ENCODE measurements around the gene RAB11A. TPM values are rescaled to one million over a fixed set of nuclear protein-coding genes. Genes with fewer than 3 reads are reported as not detected.

RAB11A gene
- total and polyA plus RNA-seq, 2 of the 13 experiments (the other 11 are each of a cell fraction or from before 2014, with no cell fraction given): 161 to 162 TPM

- TF ChIP-seq ZNF12 (CRISPR knock-in tag; IDR thresholded peaks at IDR 0.05) (no peak), NFIC (IDR thresholded peaks at IDR 0.05; ENCODE audit: low read length) (peak; percentile 44; the same call in 1 of the 2 replicates), HDAC6 (IDR thresholded peaks at IDR 0.05; ENCODE audit: low read depth, low read length) (no peak), CHD2 (IDR thresholded peaks at IDR 0.05; ENCODE audit: low read depth, low read length) (peak; percentile 63; the same call in 1 of the 2 replicates), NCOR1 (IDR thresholded peaks at IDR 0.05; ENCODE audit: borderline replicate concordance, low read length) (peak; percentile 74; the same call in 1 of the 2 replicates), SNRNP70 (IDR thresholded peaks at IDR 0.05; ENCODE audit: low read depth, low read length) (no peak), THAP8 (CRISPR knock-in tag; IDR thresholded peaks at IDR 0.05; ENCODE audit: borderline replicate concordance) (no peak), ZNF460 (CRISPR knock-in tag; IDR thresholded peaks at IDR 0.05; ENCODE audit: borderline replicate concordance) (no peak), ZNF556 (CRISPR knock-in tag; IDR thresholded peaks at IDR 0.05; ENCODE audit: borderline replicate concordance) (peak; percentile 24; the same call in 1 of the 2 replicates), ZBTB38 (CRISPR knock-in tag; IDR thresholded peaks at IDR 0.05) (peak; percentile 73), MEIS1 (CRISPR knock-in tag; IDR thresholded peaks at IDR 0.05; ENCODE audit: borderline replicate concordance) (peak; percentile 15; the same call in 1 of the 2 replicates), ZNF83 (CRISPR knock-in tag; IDR thresholded peaks at IDR 0.05; ENCODE audit: borderline replicate concordance) (peak; percentile 64; the same call in 1 of the 2 replicates), MTA1 (CRISPR knock-in tag; IDR thresholded peaks at IDR 0.05; ENCODE audit: borderline replicate concordance) (no peak), KDM1A (CRISPR knock-in tag; IDR thresholded peaks at IDR 0.05) (no peak), ZBTB7B (CRISPR knock-in tag; IDR thresholded peaks at IDR 0.05) (peak; percentile 84), ZNF678 (CRISPR knock-in tag; IDR thresholded peaks at IDR 0.05) (no peak), ZNF788 (CRISPR knock-in tag; IDR thresholded peaks at IDR 0.05; ENCODE audit: borderline replicate concordance) (peak; percentile 82), GFI1 (CRISPR knock-in tag; IDR thresholded peaks at IDR 0.05; ENCODE audit: borderline replicate concordance) (peak; percentile 80), MBNL3 (CRISPR knock-in tag; conservative IDR thresholded peaks at IDR 0.05) (no peak), CENPBD1 (CRISPR knock-in tag; IDR thresholded peaks at IDR 0.05; ENCODE audit: borderline replicate concordance, low read depth) (no peak), ZSCAN9 (CRISPR knock-in tag; IDR thresholded peaks at IDR 0.05; ENCODE audit: borderline replicate concordance) (peak; percentile 59; the same call in 1 of the 2 replicates), ZNF230 (CRISPR knock-in tag; IDR thresholded peaks at IDR 0.05) (peak; percentile 55; the same call in 1 of the 2 replicates), ZNF605 (CRISPR knock-in tag; IDR thresholded peaks at IDR 0.05) (peak; percentile 90), BRCA1 (CRISPR knock-in tag; IDR thresholded peaks at IDR 0.05) (no peak)
- TF ChIP-seq, protein P1, sequence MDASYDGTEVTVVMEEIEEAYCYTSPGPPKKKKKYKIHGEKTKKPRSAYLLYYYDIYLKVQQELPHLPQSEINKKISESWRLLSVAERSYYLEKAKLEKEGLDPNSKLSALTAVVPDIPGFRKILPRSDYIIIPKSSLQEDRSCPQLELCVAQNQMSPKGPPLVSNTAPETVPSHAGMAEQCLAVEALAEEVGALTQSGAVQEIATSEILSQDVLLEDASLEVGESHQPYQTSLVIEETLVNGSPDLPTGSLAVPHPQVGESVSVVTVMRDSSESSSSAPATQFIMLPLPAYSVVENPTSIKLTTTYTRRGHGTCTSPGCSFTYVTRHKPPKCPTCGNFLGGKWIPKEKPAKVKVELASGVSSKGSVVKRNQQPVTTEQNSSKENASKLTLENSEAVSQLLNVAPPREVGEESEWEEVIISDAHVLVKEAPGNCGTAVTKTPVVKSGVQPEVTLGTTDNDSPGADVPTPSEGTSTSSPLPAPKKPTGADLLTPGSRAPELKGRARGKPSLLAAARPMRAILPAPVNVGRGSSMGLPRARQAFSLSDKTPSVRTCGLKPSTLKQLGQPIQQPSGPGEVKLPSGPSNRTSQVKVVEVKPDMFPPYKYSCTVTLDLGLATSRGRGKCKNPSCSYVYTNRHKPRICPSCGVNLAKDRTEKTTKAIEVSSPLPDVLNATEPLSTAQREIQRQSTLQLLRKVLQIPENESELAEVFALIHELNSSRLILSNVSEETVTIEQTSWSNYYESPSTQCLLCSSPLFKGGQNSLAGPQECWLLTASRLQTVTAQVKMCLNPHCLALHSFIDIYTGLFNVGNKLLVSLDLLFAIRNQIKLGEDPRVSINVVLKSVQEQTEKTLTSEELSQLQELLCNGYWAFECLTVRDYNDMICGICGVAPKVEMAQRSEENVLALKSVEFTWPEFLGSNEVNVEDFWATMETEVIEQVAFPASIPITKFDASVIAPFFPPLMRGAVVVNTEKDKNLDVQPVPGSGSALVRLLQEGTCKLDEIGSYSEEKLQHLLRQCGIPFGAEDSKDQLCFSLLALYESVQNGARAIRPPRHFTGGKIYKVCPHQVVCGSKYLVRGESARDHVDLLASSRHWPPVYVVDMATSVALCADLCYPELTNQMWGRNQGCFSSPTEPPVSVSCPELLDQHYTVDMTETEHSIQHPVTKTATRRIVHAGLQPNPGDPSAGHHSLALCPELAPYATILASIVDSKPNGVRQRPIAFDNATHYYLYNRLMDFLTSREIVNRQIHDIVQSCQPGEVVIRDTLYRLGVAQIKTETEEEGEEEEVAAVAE (CRISPR knock-in tag; IDR thresholded peaks at IDR 0.05; ENCODE audit: borderline replicate concordance): no peak; the same call in 1 of the 2 replicates
These were observed at the start of gene RAB11A (continued) for GRCh38 chr15:65869126-65869953.

All from HepG2 (cell line).